ENCODE data around the gene NEGR1. TPM values are rescaled to one million over a fixed set of nuclear protein-coding genes. Genes with fewer than 3 reads are reported as not detected.

The NEGR1 gene
- total RNA-seq, 2 experiments from 2014 or later = not detected

GRCh38 chr1:71561729-71562128 lies 720.6 kb downstream of the NEGR1 start:
- H3K4me3 Mint-ChIP-seq = no peak overlapping the region
- peaks cover 2% of the 10 kb centered on the region for H3K9me3 Mint-ChIP-seq
- ChIA-PET POLR2A (no interaction called here), CTCF (interaction anchor here (1.1 kb wide), 1 partner anchor 14 kb away, joined by 3 read pairs; no protein-coding TSS in a partner anchor)
- no peaks in the 10 kb centered on the region for H3K36me3 Mint-ChIP-seq (ENCODE audit: low read depth)
- no peak overlapping the region for H3K27ac Mint-ChIP-seq
- DNase-seq = no peak
- TF ChIP-seq CTCF (IDR thresholded peaks at IDR 0.05) = no peak
- H3K4me1 Mint-ChIP-seq (ENCODE audit: low read depth) = no peaks in the 10 kb centered on the region
- intact Hi-C loops (cut with micrococcal nuclease) = no loop called here
- ATAC-seq = no peak
- H3K27me3 Mint-ChIP-seq = no peaks in the 10 kb centered on the region

- POLR2A ChIA-PET = no interaction called here
- Mint-ChIP-seq H3K9me3 (peaks cover 2% of the 10 kb centered on the region), H3K4me3 (no peak overlapping the region), H3K4me1 (ENCODE audit: low read depth) (no peaks in the 10 kb centered on the region), H3K36me3 (ENCODE audit: low read depth) (no peaks in the 10 kb centered on the region), H3K27ac (no peak overlapping the region), H3K27me3 (no peaks in the 10 kb centered on the region)
- no peak for DNase-seq
- CTCF ChIA-PET = interaction anchor here (1.1 kb wide), 1 partner anchor 13 kb away, joined by 3 read pairs; no protein-coding TSS in a partner anchor
- intact Hi-C loops (cut with micrococcal nuclease) = no loop called here
- TF ChIP-seq CTCF (IDR thresholded peaks at IDR 0.05) = no peak
- ATAC-seq = no peak
These were observed 721.1 kb downstream of the NEGR1 start for GRCh38 chr1:71561206-71561605.

GRCh38 chr1:71559880-71560279 lies 722.5 kb downstream of the NEGR1 start:
- ATAC-seq = no peak
- intact Hi-C loops (cut with micrococcal nuclease) = no loop called here
- CTCF ChIA-PET = no interaction called here
- Mint-ChIP-seq H3K4me1 (ENCODE audit: low read depth) (no peaks in the 10 kb centered on the region), H3K36me3 (ENCODE audit: low read depth) (no peaks in the 10 kb centered on the region), H3K27me3 (no peaks in the 10 kb centered on the region), H3K27ac (no peak overlapping the region), H3K9me3 (peaks cover 2% of the 10 kb centered on the region), H3K4me3 (no peak overlapping the region)
- no peak for DNase-seq
- no peak for TF ChIP-seq CTCF (IDR thresholded peaks at IDR 0.05)
- POLR2A ChIA-PET = no interaction called here

- ChIA-PET CTCF (no interaction called here), POLR2A (no interaction called here)
- Mint-ChIP-seq H3K27me3 (no peaks in the 10 kb centered on the region), H3K36me3 (ENCODE audit: low read depth) (no peaks in the 10 kb centered on the region), H3K4me3 (no peak overlapping the region), H3K27ac (no peak overlapping the region), H3K9me3 (no peaks in the 10 kb centered on the region), H3K4me1 (ENCODE audit: low read depth) (no peaks in the 10 kb centered on the region)
- no peak for TF ChIP-seq CTCF (IDR thresholded peaks at IDR 0.05)
- intact Hi-C loops (cut with micrococcal nuclease) = no loop called here
- DNase-seq (no peak), ATAC-seq (no peak)
These were observed 725.2 kb downstream of the NEGR1 start for GRCh38 chr1:71557138-71557537.

- Mint-ChIP-seq H3K36me3 (ENCODE audit: low read depth) (no peaks in the 10 kb centered on the region), H3K27ac (no peak overlapping the region), H3K9me3 (peaks cover 1% of the 10 kb centered on the region), H3K27me3 (no peaks in the 10 kb centered on the region), H3K4me1 (ENCODE audit: low read depth) (no peaks in the 10 kb centered on the region), H3K4me3 (no peak overlapping the region)
- ATAC-seq = no peak
- POLR2A ChIA-PET = interaction anchor here (0.8 kb wide), 1 partner anchor 13 kb away, joined by 3 read pairs; no protein-coding TSS in a partner anchor
- no peak for TF ChIP-seq CTCF (IDR thresholded peaks at IDR 0.05)
- no peak for DNase-seq
- intact Hi-C loops (cut with micrococcal nuclease) = no loop called here
- CTCF ChIA-PET = interaction anchor here (0.9 kb wide), 1 partner anchor 13 kb away, joined by 3 read pairs; no protein-coding TSS in a partner anchor
These were observed 733.9 kb downstream of the NEGR1 start for GRCh38 chr1:71548398-71548890.
